ENCODE results near the gene CCDC60.

Gene CCDC60

DNA sequence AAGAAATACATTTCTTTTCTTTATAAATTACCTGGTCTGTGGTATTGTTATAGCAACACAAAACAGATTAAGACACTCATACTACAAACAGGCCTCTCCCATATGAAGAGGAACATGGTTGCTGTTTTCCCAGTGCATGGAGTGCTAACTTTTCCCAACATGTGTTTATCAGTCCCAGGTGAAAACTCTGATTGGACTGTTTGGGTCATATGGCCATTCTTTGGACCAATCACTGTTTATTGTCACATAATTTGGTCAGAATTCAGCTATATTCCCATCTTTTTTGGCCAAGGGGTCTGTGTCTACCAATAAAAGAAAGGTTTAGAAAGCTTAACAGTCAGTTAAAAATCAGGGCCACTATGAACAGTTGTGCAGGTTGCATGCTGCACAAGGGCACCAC lies 35.4 kb upstream of the CCDC60 start:
- Histone ChIP-seq H3K4me3 (ENCODE audit: low read depth in 1 of 2, low read length in 1 of 2) (no peak overlapping the region), H3K27ac (no peak overlapping the region), H3K27me3 (no peaks in the 10 kb centered on the region), H3K9me3 (no peaks in the 10 kb centered on the region), H3K4me1 (ENCODE audit: control insufficient read depth in 1 of 2, insufficient read depth in 1 of 2, low read depth in 1 of 2, low read length in 1 of 2) (no peaks in the 10 kb centered on the region), H3K36me3 (no peaks in the 10 kb centered on the region)
- TF ChIP-seq CTCF (IDR thresholded peaks at IDR 0.05) = no peak

- TF ChIP-seq CTCF (IDR thresholded peaks at IDR 0.05) = no peak
- no peaks in the 10 kb centered on the region for H3K4me1 ChIP-seq (ENCODE audit: control insufficient read depth in 1 of 2, insufficient read depth in 1 of 2, low read depth in 1 of 2, low read length in 1 of 2)
- no peak overlapping the region for H3K4me3 ChIP-seq (ENCODE audit: low read depth in 1 of 2, low read length in 1 of 2)
- H3K36me3 ChIP-seq = no peaks in the 10 kb centered on the region
- H3K27ac ChIP-seq = no peak overlapping the region
- no peaks in the 10 kb centered on the region for H3K27me3 ChIP-seq
- H3K9me3 ChIP-seq = no peaks in the 10 kb centered on the region
Measured at GRCh38 chr12:119301379-119301778, 33.1 kb upstream of the CCDC60 start.

GRCh38 chr12:119302451-119303080 lies 32.0 kb upstream of the CCDC60 start:
- no peaks in the 10 kb centered on the region for H3K27me3 ChIP-seq
- no peaks in the 10 kb centered on the region for H3K9me3 ChIP-seq
- H3K4me1 ChIP-seq (ENCODE audit: control insufficient read depth in 1 of 2, insufficient read depth in 1 of 2, low read depth in 1 of 2, low read length in 1 of 2) = no peaks in the 10 kb centered on the region
- H3K4me3 ChIP-seq (ENCODE audit: low read depth in 1 of 2, low read length in 1 of 2) = no peak overlapping the region
- H3K27ac ChIP-seq = no peak overlapping the region
- no peak for TF ChIP-seq CTCF (IDR thresholded peaks at IDR 0.05)
- H3K36me3 ChIP-seq = no peaks in the 10 kb centered on the region

DNA sequence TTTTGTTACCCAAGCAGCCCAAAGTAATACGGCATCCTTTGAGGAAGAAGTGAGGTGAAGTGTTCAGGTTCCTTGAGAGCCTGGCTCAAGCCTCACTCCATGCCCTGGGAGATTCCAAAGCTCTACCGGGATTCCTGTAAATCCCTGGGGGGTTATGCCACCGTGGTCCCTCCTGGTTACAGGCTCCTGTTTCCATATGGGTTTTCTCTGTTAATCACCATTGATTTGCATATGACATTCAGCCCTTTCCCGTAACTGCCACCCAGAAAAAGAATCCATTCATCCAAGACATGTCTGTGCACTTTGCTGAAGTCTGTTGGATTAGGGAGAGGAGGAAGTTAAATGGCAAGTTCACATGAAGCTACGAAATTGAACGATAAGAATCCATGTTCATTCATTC lies 27.9 kb upstream of the CCDC60 start:
- Histone ChIP-seq H3K4me3 (ENCODE audit: low read depth in 1 of 2, low read length in 1 of 2) (no peak overlapping the region), H3K27ac (no peak overlapping the region), H3K27me3 (no peaks in the 10 kb centered on the region), H3K36me3 (no peaks in the 10 kb centered on the region), H3K9me3 (no peaks in the 10 kb centered on the region), H3K4me1 (ENCODE audit: control insufficient read depth in 1 of 2, insufficient read depth in 1 of 2, low read depth in 1 of 2, low read length in 1 of 2) (no peaks in the 10 kb centered on the region)
- no peak for TF ChIP-seq CTCF (IDR thresholded peaks at IDR 0.05)

DNA sequence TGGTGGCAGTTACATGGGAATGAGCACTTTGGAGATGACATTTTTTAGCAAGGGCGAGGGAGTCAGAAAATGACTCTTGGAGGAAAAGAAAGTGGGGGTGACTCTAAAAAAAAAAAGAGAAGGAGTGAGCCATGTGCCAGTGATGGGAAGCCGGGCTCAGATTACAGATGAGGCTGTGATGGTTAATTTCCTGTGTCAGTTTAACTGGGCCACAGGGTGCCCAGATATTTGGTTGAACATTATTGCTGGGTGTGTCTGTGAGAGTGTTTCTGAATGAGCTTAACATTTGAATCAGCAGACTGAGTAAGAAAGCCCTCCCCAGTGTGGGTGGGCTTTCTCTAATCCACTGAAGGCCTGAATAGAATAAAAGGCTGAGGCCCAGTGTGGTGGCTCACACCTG lies 26.8 kb upstream of the CCDC60 start:
- Histone ChIP-seq H3K4me1 (ENCODE audit: control insufficient read depth in 1 of 2, insufficient read depth in 1 of 2, low read depth in 1 of 2, low read length in 1 of 2) (no peaks in the 10 kb centered on the region), H3K27ac (no peak overlapping the region), H3K27me3 (no peaks in the 10 kb centered on the region), H3K36me3 (no peaks in the 10 kb centered on the region), H3K9me3 (no peaks in the 10 kb centered on the region), H3K4me3 (ENCODE audit: low read depth in 1 of 2, low read length in 1 of 2) (no peak overlapping the region)
- TF ChIP-seq CTCF (IDR thresholded peaks at IDR 0.05) = no peak
